Measurements from ENCODE around the gene CPNE6.
A peak's percentile ranks its signal among the peaks of the same experiment; 100 is the strongest.
"Not testable (repeated sequence)": the region's sequence is repeated elsewhere in the genome, so short reads cannot be mapped to it uniquely, and the experiment has no call there.

Gene CPNE6

GRCh38 chr14:24071144-24071697 lies at the start of gene CPNE6:
CPNE6 (plus strand) TSS chr14:24071562; CDS start chr14:24072937, 1,375 bp downstream.
- DNase-seq (ENCODE audit: low read depth in 2 of 2): peak; percentile 40 to 46

GRCh38 chr14:24024939-24025418 lies 46.4 kb upstream of the CPNE6 start:
- not testable (repeated sequence) for DNase-seq (ENCODE audit: low read depth in 2 of 2)

GRCh38 chr14:24029687-24030086 lies 41.7 kb upstream of the CPNE6 start:
- not testable (repeated sequence) for DNase-seq (ENCODE audit: low read depth in 2 of 2)

DNA sequence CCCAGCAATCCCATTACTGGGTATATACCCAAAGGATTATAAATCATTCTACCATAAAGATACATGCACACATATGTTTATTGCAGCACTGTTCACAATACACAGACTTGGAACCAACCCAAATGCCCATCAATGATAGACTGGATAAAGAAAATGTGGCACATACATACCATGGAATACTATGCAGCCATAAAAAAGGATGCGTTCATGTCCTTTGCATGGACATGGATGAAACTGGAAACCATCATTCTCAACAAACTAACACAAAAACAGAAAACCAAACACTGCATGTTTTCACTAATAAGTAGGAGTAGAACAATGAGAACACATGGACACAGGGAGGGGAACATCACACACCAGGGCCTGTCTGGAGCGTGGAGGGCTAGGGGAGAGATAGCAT lies 40.0 kb upstream of the CPNE6 start:
- not testable (repeated sequence) for DNase-seq (ENCODE audit: low read depth in 2 of 2)

- DNase-seq (ENCODE audit: low read depth in 2 of 2): no peak
Observed at GRCh38 chr14:24032727-24033418, 38.5 kb upstream of the CPNE6 start.

DNA sequence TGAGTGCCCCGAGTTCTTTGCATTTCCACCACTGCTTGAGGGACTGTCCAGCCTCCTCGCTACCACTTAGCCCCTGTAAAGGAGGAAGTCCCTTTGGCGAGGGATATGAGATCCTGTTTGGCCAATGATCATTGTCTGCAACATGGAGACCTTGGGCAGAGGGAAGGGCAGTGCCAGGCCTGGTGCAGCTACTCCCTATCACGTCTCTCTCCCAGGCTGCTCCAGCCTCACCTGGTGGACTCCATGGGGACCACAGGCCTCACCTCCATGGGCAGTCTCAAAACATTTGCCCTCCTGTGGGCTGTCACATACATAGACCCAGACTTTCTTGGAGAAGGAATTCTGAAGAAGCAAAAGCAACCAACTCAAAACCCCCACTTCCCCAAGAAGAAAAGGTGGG lies 35.6 kb upstream of the CPNE6 start:
- not testable (repeated sequence) for DNase-seq (ENCODE audit: low read depth in 2 of 2)

DNA sequence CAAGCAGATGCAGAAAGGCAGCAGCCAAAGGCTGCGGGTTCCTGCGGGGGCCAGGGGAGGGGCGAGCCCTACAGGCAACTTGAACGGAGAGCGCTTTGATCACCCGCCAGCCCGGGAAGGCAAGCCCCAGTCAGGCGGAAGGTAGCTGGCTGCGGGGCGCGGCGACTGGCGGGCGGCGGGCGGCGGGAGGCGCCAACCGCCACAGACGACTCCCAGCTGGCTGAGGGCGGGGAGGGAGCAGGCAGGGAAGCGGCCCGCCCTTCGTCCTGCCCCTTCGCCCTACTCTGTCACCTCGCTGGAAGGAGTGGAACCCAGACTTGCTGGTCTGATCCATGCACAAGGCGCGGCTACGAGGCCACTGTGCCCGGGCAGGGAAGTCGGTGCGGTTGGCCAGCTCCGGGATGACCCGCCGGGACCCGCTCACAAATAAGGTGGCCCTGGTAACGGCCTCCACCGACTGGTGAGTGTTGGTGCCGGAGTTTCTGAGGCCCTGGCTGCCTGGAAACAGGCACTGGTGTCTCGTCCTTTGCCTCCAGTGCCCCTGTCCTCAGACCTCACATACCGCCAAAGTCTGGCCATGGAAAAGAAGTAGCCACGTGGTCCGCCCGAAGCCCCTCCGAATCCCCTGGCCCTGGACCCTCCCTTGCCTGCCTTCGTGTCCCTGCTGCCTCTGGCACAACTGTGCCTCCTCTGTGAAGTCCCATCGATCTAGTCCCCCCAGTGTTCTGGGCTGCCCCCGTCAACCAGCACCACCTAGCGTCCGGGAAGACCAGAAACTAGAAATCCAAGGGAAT lies 35.0 kb upstream of the CPNE6 start:
- peak; percentile 48 for DNase-seq (ENCODE audit: low read depth in 2 of 2)

GRCh38 chr14:24036963-24037657 lies 34.3 kb upstream of the CPNE6 start:
- DNase-seq (ENCODE audit: low read depth in 2 of 2): not testable (repeated sequence)

DNA sequence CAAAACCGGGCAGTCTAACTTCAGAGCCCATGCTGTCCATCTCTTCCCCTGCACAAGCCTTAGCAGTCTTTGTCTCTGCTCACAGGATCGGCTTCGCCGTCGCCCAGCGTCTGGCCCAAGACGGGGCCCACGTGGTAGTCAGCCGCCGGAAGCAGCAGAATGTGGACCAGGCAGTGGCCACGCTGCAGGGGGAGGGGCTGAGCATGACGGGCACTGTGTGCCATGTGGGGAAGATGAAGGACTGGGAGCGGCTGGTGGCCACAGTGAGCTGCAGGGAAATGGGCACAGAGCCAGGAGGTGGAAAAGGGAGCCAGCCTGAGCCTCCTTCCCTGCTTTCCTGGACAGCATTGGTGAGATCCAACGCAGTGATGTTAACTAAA lies 33.7 kb upstream of the CPNE6 start:
- no peak for DNase-seq (ENCODE audit: low read depth in 2 of 2)

DNA sequence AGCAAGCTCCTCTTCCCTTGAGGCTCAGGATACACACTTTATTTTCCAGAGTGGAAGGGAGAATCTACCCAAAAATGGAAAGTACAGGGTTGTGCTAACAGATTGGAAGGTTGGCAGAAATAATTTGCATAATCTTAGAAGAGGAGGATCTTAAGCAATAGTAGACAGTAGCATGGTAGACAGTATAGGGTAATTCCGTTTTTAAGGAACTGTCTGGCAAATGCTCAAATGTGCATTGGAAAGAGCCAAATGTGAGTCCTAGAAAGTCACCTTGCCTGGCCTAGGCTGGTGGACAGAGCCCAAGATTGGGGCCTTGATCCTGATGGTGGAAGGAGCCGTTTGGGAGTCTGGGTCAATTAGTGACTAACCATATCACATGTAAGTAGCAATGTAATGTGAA lies 32.7 kb upstream of the CPNE6 start:
- no peak for DNase-seq (ENCODE audit: low read depth in 2 of 2)

DNA sequence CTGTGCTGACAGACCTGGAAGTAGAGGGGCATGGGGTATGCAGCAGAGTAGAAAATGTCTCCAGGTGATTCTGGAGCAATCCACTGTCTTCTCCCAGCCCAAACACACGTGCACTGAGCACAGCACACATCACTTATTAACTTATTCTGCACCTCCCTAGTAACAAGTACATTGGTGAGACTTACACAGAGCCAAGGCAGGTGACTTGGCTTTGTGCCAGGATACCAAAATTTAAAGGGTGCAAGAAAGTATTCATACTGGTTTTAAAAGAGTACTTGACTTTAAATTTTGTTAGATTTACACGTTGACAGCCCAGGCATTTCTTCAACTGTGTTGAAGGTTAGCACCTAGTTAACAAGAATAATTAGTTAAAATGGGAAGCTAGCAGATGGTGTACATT lies 30.7 kb upstream of the CPNE6 start:
- no peak for DNase-seq (ENCODE audit: low read depth in 2 of 2)

- DNase-seq (ENCODE audit: low read depth in 2 of 2): no peak
Observed at GRCh38 chr14:24042746-24043145, 28.6 kb upstream of the CPNE6 start.

GRCh38 chr14:24049002-24049401 lies 22.4 kb upstream of the CPNE6 start:
- not testable (repeated sequence) for DNase-seq (ENCODE audit: low read depth in 2 of 2)

- not testable (repeated sequence) for DNase-seq (ENCODE audit: low read depth in 2 of 2)
Observed at GRCh38 chr14:24050753-24051152, 20.6 kb upstream of the CPNE6 start.

- DNase-seq (ENCODE audit: low read depth in 2 of 2): no peak
Observed at GRCh38 chr14:24051176-24051788, 20.1 kb upstream of the CPNE6 start.

DNA sequence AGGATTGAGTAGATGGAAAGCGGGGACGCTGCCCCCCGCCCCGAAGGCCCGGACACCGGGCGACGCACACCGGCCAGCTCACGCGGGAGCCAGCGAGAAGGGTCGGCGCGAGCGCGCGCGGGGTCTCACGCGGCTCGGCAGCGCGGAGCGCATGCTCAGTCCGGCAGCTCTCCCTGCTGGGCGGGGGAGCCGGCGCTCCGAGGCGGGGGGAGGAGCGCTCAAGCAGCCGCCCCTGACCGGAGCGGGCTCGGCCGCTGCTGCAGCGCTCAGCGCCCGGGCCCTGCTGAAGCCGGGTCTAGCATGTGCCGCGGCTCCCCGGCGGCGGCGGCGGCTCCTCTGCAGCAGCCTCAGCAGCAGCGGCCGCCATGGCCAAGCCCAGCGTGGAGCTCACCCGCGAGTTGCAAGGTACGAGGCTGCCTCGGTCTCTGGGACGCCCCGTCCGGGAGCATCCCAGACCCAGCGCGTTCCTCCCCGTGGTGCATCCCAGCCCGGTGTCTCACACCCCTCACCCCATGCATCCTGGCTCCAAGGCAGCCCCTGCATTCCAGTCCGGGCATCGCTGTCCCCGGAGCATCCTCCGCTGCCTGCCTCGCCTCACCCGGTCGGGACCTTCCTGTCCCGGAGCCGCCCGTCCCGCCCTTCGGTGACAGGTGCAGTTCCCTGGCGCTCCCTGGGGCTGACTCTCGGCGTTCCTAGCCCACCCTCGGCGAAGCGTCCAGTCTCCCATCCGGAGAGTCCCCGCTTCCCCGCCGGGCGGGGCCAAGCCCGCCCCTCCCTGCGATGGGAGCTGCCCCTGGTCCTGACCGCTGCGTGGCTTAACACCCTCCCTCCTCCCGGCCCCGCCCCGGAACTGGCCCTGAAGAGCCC lies 19.3 kb upstream of the CPNE6 start, which contains the start of gene CARMIL3:
Gene CARMIL3 (plus strand): TSS at position 221 of the 867 bp plus-strand sequence. CDS start 145 bp downstream, at position 366.
- peak; percentile 40 to 51 for DNase-seq (ENCODE audit: low read depth in 2 of 2)

DNA sequence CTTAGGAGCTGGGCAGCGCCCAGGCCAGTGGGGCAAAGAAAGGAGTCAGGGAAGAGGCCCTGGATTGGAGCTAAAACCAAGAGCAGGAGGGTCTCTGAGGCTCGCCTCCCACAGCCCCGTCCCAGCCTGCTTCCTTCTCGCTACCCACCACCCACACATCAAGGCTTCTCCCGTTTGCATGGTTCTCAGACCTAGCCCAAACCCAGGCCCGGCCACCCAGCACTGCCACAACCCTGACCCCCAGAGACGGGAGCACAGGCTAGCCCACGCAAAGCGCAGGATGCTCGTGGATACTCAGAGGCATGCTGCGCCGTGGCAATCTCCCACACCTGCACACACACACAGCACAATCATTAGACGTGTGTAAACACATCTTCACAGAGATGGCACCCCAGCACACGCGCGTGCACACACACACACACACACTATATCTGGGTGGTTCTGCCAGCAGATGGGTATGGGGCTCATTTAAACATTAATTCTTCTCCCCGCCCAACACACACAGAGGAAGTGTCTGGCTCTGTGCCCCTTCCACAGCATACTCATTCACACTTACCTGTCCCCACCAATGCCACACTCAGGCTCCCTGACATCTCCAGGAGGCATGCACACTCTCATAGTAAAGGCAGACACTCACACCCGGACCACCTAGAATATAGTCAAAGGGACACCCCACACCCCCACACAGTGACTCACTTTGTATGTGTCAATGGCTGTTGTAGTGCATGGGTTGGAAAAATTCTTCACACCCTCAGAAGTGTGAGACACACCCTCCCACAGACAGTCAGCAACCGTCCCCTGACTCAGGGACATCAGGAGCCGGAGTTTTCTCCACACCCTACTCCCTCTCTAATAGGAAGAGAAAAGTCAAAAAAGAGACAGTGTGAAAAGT lies 18.5 kb upstream of the CPNE6 start:
- DNase-seq (ENCODE audit: low read depth in 2 of 2): peak; percentile 48 to 53

DNA sequence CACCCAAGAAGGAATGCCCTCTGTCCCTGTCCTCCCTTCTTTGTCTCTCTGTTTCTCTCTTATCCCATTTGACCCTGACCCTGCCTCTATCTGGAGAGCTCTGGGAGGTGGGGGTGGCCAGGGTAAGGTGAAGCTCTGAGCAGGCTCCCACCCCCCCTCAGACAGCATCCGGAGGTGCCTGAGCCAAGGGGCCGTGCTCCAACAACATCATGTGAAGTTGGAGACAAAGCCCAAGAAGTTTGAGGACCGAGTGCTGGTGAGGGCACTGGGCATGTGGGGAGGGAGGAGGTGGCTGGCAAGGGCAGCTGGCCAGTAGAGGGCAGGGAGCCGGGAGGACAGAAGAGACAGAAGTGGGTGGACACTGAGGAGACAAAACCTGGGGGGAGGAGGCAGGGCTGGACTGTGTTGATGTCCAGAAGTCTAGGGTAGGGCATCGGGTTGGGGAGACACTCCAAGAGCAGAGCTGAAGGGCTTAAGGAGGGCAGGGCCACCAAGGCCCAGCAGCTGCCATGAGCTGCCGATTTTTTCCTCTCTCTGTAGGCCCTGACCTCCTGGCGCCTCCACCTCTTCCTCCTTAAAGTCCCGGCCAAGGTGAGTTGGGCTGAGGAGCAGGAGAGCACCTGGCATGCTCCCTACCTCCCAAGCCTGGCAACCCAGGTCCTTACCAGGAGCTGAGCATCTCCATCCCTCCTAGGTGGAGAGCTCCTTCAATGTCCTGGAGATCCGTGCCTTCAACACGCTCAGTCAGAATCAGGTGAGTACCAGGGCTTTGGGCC lies 17.6 kb upstream of the CPNE6 start:
- DNase-seq (ENCODE audit: low read depth in 2 of 2): no peak

DNA sequence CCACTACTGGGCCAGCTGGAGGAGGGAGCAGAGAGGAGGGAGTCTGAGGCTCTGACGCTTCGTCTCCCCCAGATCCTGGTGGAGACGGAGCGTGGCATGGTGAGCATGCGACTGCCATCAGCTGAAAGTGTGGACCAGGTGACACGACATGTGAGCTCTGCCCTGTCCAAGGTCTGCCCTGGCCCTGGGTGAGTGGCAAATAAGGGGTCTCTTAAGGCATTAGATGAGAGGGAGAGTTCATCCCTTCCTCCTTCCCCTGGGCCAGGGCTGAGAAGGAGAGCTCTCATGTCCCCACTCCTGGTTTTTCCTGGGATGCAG lies 17.1 kb upstream of the CPNE6 start:
- no peak for DNase-seq (ENCODE audit: low read depth in 2 of 2)
